Femur (tissue), 1 donor: ENCODE data around the gene OSBPL10.
"Not testable (repeated sequence)": the region's sequence is repeated elsewhere in the genome, so short reads cannot be mapped to it uniquely, and the experiment has no call there.

Experiments
- DNase-seq: peaks from one replicate; pipeline ENCODE4 v3.0.0-alpha.2; 2017

OSBPL10 gene

DNA sequence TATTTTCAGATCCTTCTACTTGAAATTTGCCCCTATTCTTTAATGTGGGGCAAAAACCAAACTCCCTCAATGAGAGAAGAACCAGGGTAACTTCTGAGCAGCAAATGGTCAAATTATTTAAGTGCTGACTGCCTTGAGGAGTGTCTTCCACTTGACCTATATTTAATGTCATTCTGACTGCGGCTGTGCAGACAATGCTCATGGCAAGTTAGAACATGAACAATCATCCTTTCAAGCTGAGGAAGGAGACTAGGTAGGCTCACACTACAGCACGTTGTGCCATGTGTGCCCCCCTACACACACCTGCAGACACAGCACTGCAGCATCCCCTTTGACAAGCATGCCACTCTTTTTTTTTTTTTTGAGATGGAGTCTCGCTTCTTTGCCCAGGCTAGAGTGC lies 98.2 kb downstream of the OSBPL10 start:
- DNase-seq = no peak

DNA sequence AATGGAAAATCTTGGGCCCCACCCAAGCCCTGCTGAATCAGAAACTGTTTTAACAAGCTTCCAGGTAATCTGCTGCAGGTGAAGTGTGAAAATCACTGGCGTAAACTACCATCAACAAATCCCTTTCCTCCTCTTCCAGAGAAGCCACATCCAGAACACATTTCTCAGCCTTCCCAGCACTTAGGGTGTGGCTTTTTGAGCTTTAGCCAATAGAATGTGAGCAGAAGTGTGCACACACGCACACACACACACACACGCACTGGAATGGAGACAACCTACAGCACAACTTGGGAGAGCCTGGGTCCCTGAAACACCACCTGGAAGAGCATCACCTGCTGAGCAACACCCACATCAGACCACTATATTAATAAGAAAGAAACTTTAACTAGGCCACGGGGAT lies 98.6 kb downstream of the OSBPL10 start:
- DNase-seq = no peak

DNA sequence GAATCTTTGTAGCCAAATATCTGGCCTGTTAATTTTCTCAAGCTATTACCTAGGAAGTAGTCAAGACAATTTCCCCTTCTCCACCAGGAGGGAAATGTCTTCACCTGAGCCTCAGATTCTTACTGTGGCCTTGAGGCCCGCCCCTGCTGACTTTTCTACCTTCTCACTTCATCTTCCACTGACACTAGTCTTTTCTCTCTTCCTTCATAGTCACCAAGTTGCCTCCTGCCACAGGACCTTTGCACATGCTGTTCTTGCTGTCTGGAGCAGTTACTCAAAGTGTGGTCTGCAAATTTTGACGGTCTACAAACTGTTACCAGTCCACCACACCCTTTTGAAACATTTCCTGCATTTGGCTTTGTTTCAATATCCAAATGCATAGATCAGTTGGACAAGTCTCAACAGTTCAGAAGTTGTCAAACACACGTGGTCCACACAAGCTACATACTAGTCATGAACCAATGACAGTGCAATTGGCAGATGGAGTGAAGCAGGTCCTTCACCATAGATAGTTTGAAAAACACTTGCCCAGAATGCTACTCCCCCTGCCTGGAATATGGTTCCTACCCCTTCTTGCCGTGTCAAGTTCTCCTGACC lies 100.5 kb downstream of the OSBPL10 start:
- no peak for DNase-seq

DNA sequence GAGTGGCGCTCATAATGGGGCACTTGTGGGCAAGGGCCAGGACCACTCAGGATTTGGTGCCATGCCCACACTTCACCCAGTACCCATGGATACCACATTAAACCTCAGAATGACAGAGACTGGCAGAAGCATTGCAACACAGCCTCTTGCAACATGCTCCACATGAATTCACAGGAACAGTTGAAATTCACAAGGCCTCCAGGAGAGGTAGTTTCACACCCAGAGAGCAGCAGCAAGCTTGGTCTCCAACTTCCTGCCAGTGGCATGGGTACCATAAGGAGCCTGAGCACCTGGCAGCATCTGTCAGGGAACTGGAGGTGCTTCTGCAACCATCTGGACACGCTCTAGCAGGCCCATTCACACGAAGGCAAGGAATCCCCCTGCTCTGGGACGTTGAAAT lies 101.0 kb downstream of the OSBPL10 start:
- DNase-seq = no peak

DNA sequence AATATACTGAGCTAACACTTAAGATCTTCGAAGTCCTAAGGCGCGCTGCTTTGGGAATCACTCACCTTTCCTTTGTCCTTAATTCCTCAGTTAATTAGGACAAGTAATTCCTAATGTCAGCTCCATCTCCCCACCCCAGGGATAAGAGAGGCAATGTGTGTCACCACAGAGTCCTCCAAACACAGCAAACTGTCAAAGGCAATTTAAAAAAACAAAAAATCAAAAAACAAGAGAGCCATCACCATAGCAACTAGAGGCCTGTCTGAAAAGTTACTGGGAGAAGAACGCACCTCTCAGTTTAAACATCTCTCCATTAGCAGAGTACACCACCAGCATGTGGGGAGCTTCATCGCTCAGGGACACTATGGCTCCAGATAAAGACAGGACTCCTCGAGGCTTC lies 101.7 kb downstream of the OSBPL10 start:
- no peak for DNase-seq

DNA sequence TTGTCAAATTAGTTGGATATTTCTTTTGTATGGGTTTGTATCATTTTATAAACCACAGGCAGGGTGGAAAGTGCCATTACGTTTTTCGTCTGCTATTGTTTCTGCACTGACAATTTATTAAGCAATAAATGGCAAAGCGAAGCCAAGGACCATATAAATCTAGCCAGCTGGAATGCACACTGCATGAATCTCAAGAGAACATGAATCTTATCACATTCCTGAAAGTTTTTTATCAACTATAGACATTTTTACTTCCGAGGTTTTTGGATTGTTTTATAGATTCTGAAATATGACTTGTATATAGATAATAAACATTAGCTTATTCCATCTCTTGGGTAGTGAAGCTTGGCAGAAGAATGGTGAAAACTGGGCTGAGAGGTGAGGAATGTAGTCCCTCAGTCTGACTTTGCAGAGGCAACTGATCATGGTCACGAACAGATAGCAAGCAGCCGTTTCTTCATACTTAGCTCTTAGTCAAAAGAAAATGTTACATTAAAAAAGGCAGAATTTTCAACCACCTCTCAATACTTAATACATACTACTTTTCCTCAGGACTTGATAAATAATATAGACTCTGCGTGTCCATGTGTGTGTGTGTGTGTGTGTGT lies 102.7 kb downstream of the OSBPL10 start:
- DNase-seq = no peak

DNA sequence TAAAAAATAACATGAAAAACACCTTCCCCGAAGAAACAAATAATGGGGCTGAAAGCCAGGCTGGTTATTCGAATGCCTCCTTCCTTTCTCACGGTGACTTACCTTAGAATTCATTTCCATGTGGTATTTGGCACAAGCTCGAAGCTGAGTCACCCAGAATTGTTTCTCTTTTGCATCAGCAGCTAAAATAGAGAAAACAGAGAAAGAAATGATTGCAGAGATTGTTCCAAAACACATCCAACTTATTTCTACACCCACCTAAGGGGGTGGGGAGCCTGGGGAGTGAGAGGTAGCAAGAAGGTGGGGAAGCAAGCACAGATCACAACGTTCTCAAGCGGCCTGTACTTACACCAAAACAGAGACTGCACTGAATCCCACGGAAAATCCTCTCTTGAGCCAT lies 104.7 kb downstream of the OSBPL10 start:
- no peak for DNase-seq

DNA sequence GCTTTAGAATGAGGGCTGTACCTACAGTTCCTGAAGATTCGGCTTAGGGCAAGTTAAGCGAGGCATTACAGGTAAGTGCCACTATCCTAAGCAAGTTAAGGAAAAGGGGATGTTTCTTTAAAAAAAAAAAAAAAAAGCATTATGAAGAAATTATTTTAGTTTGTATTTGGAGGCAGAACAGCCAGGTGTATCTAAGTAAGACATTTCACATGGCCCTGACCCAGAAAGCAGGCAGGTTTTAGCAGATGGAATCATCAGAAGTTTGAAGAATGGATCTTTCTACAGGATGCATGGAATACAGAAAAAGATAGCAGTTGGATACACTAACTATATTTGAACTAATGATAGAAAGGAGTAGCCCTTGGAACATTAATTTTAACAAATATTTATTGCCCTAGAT lies 105.6 kb downstream of the OSBPL10 start:
- no peak for DNase-seq

DNA sequence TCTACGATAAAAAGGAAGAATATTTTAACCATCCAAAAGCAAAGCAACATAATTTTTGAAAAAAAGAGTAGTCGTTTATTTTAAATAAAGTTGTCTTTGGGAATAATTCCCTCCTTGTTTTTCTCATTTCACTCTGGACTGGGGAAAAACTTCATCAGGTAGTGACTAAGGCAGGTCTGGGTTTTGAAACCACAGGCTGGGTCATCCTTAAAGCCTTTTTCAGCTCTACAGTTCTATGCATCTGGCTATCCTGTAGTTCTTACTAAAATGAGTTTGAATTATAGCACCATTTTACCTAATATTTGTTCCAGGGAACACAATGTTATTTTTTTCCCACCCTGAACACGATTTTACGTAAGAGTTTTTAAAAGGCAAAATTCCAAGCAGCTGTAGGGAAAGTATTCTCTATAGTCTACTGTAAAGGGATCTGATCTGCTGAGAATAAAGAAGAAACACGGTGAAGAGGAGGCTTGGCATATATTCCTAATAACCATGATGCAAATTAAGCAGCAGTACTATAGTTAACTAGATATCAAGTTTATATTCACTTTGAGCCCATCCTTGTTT lies 107.7 kb downstream of the OSBPL10 start:
- DNase-seq = no peak

DNA sequence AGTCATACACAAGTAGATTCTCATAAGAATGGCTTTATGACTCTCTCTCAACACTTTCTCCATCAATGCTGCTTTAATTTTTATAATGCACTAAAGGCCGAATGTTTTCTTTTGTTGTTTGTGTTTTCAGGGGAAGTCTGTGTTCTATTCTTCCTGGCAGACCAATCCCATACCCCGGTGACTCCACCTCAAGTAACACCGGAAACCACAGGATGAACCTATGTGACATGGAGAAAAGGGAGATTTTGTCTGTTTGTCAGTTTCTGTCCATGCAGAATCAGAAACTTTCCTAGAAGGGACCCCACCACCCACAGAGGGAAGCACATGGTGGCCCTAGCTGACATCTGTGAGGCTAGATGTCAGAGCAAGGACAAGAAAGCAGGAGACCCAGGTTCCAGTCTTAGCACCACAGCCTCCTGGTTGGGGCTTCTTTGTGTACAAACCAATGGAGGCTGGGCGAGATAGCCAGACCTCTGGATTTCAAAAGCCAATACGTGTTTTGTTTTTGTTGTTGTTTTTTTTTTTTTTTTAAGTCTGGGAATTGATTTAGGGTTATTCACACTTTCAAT lies 109.0 kb downstream of the OSBPL10 start:
- no peak for DNase-seq

DNA sequence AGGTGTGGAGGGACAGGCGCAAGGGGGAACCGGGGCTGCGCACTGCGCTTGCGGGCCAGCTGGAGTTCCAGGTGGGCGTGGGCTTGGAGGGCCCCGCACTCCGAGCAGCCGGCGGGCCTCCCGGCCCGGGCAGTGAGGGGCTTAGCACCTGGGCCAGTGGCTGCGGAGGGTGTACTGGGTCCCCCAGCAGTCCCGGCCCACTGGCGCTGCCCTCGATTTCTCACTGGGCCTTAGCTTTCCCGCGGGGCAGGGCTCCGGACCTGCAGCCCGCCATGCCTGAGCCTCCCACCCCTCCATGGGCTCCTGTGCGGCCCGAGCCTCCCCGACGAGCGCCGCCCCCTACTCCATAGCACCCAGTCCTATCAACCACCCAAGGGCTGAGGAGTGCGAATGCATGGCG lies 111.0 kb downstream of the OSBPL10 start:
- DNase-seq = not testable (repeated sequence)

DNA sequence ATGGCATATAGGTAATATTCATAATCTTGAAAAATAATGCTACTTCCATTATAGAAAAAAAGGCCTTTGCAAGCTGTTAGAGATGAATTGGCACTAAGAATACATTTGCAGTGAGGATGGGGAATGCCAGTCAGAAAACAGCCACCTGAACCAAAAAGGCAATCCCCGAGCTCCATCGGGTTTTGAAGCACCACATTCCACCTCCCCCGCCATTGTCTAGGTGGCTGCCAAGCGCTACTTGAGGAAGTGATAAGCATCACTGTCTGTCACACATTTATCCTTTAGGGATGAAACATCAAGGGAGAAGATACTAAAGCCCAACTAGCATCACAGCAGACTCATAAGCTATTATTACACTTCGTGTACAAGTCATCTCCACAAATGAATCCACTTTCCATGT lies 112.8 kb downstream of the OSBPL10 start:
- no peak for DNase-seq

DNA sequence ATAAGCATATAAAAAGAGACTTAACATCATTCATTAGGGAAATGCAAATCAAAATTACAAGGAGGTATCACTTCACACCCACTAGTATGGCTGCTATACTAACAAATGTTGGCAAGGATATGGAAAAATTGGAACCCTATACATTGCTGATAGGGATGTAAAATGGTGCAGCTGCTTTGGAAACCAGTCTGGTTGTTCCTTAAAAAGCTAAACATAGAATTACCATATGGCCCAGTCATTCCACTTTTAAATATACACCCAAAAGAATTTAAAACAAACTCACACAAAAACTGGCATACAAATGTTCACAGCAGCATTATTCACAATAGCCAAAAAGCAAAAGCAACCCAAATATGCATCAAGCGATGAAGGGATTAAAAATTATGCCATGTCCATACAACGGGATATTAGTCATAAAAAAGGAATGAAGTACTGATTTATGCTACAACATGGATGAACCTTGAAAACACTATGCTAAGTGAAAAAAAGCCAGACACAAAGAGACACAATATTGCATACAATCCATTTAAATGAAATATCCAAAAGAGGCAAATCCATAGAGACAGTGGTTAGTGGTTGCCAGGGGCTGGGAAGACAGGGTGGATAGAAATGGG lies 118.3 kb downstream of the OSBPL10 start:
- no peak for DNase-seq

DNA sequence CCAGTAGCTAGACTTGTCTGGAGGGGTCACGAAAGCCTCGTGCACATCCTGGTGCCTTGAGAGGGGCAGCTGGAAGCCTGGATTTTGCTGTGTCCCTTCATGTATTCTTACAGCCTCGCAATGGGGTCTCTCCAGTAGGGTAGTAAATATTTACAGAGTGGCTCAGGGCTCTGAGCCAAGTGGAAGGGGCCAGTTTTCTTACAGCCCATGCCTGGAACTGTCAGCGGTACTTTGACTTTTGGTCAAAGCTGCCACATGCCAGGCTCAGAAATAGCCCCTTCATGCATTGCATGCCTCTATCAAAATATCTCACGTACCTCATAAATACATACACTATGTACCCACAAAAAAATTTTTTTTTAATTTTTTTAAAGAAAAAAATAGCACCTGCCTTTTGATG lies 119.2 kb downstream of the OSBPL10 start:
- no peak for DNase-seq

DNA sequence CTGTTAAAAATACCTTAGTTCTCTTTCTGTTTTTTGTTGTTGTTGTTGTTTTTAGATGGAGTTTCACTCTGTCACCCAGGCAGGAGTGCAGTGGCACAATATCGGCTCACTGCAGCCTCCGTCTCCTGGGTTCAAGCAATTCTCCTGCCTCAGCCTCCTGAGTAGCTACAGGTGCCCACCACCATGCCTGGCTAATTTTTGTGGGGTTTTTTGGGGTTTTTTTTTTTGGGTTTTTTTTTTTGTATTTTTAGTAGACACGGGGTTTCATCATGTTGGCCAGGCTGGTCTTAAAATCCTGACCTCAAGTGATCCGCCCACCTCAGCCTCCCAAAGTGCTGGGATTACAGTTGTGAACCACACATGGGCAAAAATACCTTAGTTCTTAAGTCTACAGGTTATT lies 120.4 kb downstream of the OSBPL10 start:
- not testable (repeated sequence) for DNase-seq

DNA sequence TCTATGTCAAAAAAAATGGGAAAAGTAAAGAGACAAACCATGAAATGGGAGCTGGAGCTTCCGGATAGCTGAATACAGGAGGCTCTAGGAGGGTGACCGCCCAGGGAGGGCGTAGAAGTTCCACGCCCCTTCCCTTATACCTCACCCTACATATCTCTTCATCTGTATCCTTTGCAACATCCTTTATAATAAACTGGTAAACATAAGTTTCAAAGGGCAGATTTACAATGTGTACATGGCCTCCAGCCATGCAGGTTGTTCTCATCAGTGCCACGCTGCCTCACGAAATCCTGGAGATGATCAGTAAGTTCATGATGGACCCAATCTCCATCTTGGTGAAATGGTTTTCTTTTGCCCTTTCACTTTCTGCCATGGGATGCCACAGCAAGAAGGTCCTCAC lies 121.8 kb downstream of the OSBPL10 start:
- no peak for DNase-seq

DNA sequence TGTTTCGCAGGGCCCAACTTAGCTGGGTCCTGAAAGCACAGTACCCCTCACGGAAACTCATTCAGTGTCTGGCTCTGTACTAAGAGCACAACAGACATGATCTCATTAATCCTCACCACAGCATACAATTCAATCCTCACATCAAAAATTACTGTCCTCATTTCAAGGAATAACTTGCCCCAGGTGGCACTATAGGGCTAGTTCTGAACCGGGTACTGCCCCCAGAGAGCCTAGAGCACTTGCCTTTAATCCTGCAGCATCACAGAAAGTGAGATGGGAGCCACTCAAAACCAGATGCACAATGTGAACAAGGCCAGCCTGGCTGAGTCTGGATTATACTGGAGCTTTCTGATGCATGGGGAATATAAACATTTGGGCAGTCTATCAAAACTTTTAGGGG lies 122.6 kb downstream of the OSBPL10 start:
- DNase-seq = no peak

DNA sequence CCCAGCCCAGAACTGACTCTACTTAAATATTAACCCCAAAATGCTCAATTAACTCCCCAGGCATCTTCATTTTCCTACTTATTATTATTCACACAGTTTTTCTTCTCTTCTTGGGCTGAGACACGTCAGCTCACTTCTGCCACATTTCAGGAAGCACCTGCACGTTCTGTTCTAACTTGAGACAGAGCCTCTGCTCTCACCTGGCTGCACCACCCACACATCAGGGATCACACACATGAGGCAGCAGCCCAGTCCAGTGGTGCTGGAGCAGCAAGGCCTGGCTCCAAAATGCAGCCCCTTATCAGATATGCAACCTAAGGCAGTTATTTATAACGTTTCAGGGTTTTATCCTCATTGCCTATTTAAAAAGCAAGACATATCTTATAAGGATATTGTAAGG lies 127.5 kb downstream of the OSBPL10 start:
- no peak for DNase-seq

DNA sequence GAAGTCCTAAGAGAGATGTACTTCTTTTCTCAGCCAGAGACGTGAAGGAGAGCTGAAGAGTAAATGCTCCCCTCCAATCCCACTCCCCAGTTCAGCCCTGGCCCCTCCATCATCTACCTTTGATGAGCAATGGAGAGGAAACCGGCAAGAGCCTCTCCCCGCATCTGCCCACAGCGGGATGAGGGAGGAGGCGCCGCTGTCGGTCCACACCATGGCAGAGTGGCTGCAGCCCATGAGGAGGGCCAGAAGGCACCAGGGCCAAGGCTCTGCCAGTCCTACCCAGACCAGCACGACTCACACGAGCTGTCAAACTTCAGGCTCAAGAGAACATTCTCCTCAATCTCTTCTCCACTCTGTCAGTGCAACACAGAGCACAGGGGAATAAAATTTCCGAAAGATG lies 129.8 kb downstream of the OSBPL10 start:
- DNase-seq = no peak

DNA sequence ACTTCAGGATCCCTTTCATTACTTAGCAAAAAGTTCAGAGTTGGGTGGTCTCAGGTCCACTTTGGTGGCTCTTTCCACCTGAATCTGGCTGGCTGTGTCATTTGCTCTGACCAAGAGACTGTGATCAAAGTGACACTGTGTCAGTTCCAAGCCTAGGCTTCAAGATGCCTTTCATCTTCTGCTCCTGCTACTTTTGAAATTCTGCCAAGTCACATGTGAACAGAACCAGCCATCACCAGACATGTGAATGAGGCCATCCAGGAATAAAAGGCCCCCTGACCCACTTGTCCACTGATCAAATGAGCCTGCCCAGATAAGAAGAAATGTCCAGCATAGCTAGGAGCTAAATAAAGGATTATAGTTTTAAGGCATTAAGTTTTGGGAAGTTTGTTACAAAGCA lies 132.2 kb downstream of the OSBPL10 start:
- DNase-seq = no peak

DNA sequence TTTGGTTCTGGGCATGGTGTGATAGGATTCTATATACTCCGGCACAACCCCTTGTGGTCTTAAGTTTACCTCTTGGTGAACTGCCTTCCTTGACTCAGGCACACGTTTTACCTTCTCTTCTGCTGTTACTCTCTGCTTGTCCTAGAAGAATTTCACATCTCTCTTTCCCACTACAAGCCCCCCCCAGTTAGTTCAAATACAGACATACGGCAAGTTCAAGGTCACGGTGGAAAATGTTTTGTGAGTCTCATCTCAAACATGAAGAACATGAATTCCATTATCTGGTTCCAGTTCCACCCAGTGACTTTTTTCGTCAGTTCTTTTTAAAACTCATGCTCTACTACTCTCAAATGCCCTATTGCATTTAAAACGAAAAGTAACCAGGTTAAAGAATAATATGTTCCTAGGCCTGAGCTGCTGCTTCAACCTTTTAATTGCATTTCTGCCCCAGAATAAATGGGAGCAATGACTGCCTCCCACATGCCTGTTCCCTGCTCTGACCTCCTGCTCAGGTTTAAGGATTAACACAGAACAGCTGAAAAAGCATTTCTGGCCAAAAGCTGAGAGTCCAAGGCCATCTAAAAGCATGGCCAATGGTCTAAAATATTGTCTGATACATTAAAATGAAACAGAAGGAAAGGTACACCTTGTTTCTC lies 132.8 kb downstream of the OSBPL10 start:
- no peak for DNase-seq

DNA sequence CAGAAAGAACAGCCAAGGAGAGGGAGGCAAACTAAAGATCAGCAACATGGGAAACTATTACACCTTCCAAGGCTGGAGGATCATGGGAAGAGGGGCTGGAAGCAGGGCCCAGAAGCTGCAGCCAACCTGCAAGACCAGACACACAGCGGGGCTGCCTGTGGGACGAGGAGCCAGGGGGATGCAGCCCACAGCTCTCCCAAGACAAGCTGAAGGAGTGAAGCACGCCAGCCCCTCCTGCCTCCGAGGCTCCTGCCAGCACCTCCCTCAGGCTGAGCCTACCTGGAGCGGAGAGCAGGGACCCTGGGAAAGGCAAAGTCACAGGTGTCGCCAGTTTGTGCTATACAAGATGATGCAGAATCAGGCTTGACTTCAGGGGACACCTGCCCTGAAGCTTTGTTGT lies 133.3 kb downstream of the OSBPL10 start:
- no peak for DNase-seq

DNA sequence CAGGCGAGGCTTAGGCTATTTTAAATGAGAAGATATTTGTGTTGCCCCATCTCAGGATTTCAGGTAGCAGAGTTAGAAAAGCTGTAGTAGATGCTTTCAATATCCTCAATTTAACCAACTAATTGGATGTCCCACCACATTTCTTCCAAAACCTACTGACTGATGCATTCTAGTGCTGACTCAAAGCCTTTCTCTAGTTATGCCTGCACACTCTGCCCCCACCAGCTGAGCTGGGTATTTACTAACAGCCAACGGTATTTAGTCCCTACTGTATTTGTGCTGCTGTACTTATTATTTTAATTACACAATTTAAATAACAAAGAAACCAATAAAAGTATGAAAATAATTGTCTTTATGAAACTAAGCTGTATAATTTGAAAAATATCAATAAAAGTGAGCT lies 139.5 kb downstream of the OSBPL10 start:
- no peak for DNase-seq

DNA sequence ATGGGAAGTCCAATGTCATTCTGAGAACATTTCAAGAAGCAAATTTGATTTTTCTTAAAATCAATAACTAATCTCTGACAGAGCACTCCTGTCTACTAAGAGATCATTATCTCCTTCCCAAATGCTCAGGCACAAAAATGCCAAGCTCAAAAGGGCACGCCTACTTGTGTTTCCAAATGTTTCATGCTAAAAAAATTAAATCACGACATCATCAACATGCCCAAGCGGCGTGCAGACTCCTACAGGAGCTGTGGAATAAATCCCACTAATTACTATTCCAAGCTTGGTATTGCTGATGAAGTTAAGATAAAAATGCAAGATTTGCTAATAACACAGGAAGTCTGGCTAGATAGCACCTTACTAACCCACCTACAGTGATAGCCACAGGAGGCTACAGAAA lies 140.8 kb downstream of the OSBPL10 start:
- no peak for DNase-seq
